Gastroesophageal sphincter (tissue), 4 donors: ENCODE data around the gene L3MBTL4. TPM values are rescaled to one million over a fixed set of nuclear protein-coding genes. Genes with fewer than 3 reads are reported as not detected.
"Not testable (repeated sequence)": the region's sequence is repeated elsewhere in the genome, so short reads cannot be mapped to it uniquely, and the experiment has no call there.

Experiments used
- ATAC-seq: fragments of 150-250 bp; one replicate; pipeline ENCODE4 v1.9.1; 2016; ENCODE audit warnings: mild to moderate bottlenecking, moderate library complexity
- H3K27ac ChIP-seq, 4 donors: fragments of 200-600 bp; sonication (generic) in 3 of 4; 1 replicate in 3 of 4; 2 replicates in 1 of 4; pipeline ENCODE4 v1.5.1; 2016 to 2019
- H3K27me3 ChIP-seq: fragments of 200-600 bp; sonication (generic); one replicate; pipeline ENCODE4 v1.5.1; 2019
- H3K36me3 ChIP-seq, 2 donors: fragments of 200-600 bp; sonication (generic); one replicate each; pipeline ENCODE4 v1.5.1; 2019; ENCODE audit warnings: control low read depth in 1 of 2
- H3K4me1 ChIP-seq, 3 donors: fragments of 200-600 bp; sonication (generic); 1 replicate in 2 of 3; 2 replicates in 1 of 3; pipeline ENCODE4 v1.5.1; 2016 to 2019; ENCODE audit warnings: control low read depth in 2 of 3
- H3K4me3 ChIP-seq, 2 donors: fragments of 200-600 bp; sonication (generic); one replicate each; pipeline ENCODE4 v1.5.1; 2019; ENCODE audit warnings: mild to moderate bottlenecking in 1 of 2, moderate library complexity in 1 of 2
- H3K9me3 ChIP-seq, 3 donors: fragments of 200-600 bp; sonication (generic); one replicate each; pipeline ENCODE4 v1.5.1; 2017 to 2019; ENCODE audit warnings: control low read depth in 2 of 3
- CTCF ChIP-seq, 4 experiments: fragments of 200-600 bp in 2 of 4; fragments of 450-650 bp in 2 of 4; sonication (generic) in 1 of 4; IDR thresholded peaks; one replicate each; pipeline ENCODE4 v1.5.1; 2017 to 2019; ENCODE audit warnings: antibody characterized with exemption in 4 of 4, mild to moderate bottlenecking in 2 of 4, moderate library complexity in 2 of 4
- EP300 ChIP-seq: sonication (generic); formaldehyde crosslinking; IDR thresholded peaks from one replicate; pipeline ENCODE4 v1.6.1; 2017; ENCODE audit warnings: antibody characterized with exemption, mild to moderate bottlenecking
- POLR2A ChIP-seq, 2 donors: fragments of 450-650 bp; IDR thresholded peaks; one replicate each; pipeline ENCODE4 v1.6.1; 2017; ENCODE audit warnings: antibody characterized with exemption in 2 of 2, mild to moderate bottlenecking in 2 of 2, moderate library complexity in 1 of 2
- POLR2AphosphoS5 ChIP-seq: sonication (generic); formaldehyde crosslinking; IDR thresholded peaks from one replicate; pipeline ENCODE4 v1.6.1; 2017; ENCODE audit warnings: antibody characterized with exemption
- WGBS, 2 donors: methylation state at CpG; one replicate each; pipeline ENCODE4 v1.1.5; 2018; ENCODE audit warnings: low coverage in 1 of 2; 5-methylcytosine and 5-hydroxymethylcytosine counted together
- total RNA-seq, 4 donors: library from RNA; depleted of rRNA; stranded (reverse); fragments of >200 nt; gene quantifications; one replicate each; pipeline ENCODE4 v1.1.0, GENCODE V29; 2016

L3MBTL4 gene
- total RNA-seq, 4 donors from 2014 or later = 0.46 to 8.1 (median 4.9) TPM

- WGBS, 2 donors = 66% methylated on average over 2 of the region's 8 CpGs; no CpG with 5 or more reads in 1 of the 2 donors
- H3K27me3 ChIP-seq = no peaks in the 10 kb centered on the region
- no peak for ATAC-seq
- no peaks in the 10 kb centered on the region for H3K36me3 ChIP-seq
- TF ChIP-seq EP300 (no peak), POLR2AphosphoS5 (no peak)
- no peak overlapping the region for H3K4me3 ChIP-seq
- H3K27ac ChIP-seq = no peak overlapping the region
- peaks cover 0 to 18% (median 0%) of the 10 kb centered on the region in 3 donors for H3K9me3 ChIP-seq
- no peaks in the 10 kb centered on the region for H3K4me1 ChIP-seq
Observed at GRCh38 chr18:6261938-6262337, 152.8 kb downstream of the L3MBTL4 start.

GRCh38 chr18:6259324-6259723 is 155.4 kb downstream of the L3MBTL4 start:
- 93 to 100% methylated on average over 1 of the region's 1 CpG for WGBS, 2 donors
- H3K9me3 ChIP-seq = peaks cover 0 to 18% (median 0%) of the 10 kb centered on the region in 3 donors
- H3K27me3 ChIP-seq, ATAC-seq, H3K27ac ChIP-seq, H3K36me3 ChIP-seq, H3K4me3 ChIP-seq: not testable (repeated sequence)
- peaks cover 0 to 20% (median 0%) of the 10 kb centered on the region in 3 donors for H3K4me1 ChIP-seq

- H3K9me3 ChIP-seq = peaks cover 0 to 18% (median 0%) of the 10 kb centered on the region in 3 donors
- TF ChIP-seq EP300 (no peak), POLR2AphosphoS5 (no peak), POLR2A (IDR thresholded peaks at IDR 0.05) (no peak), CTCF (IDR thresholded peaks at IDR 0.05) (no peak)
- no peak for ATAC-seq
- H3K27me3 ChIP-seq = no peaks in the 10 kb centered on the region
- no peaks in the 10 kb centered on the region for H3K36me3 ChIP-seq
- H3K4me3 ChIP-seq = no peak overlapping the region
- 85% methylated on average over 3 of the region's 3 CpGs; no CpG with 5 or more reads in 1 of the 2 donors for WGBS, 2 donors
- H3K27ac ChIP-seq = no peak overlapping the region
- peaks cover 0 to 25% (median 0%) of the 10 kb centered on the region in 3 donors for H3K4me1 ChIP-seq
Observed at GRCh38 chr18:6257950-6258349, 156.8 kb downstream of the L3MBTL4 start.

- Histone ChIP-seq H3K4me1 (peaks cover 0 to 25% (median 0%) of the 10 kb centered on the region in 3 donors), H3K27me3 (no peaks in the 10 kb centered on the region), H3K36me3 (no peaks in the 10 kb centered on the region), H3K9me3 (peaks cover 0 to 18% (median 0%) of the 10 kb centered on the region in 3 donors), H3K4me3 (no peak overlapping the region), H3K27ac (no peak overlapping the region)
- no peak for ATAC-seq
- no peak for TF ChIP-seq EP300
- TF ChIP-seq POLR2AphosphoS5 = no peak
- no peak for TF ChIP-seq POLR2A (IDR thresholded peaks at IDR 0.05)
- no peak for TF ChIP-seq CTCF (IDR thresholded peaks at IDR 0.05)
- WGBS, 2 donors = 56 to 80% methylated on average over 2 to 10 of the region's 10 CpGs
Observed at GRCh38 chr18:6256521-6256920, 158.2 kb downstream of the L3MBTL4 start.

GRCh38 chr18:6255886-6256285 is 158.8 kb downstream of the L3MBTL4 start:
- peaks cover 0 to 18% (median 0%) of the 10 kb centered on the region in 3 donors for H3K9me3 ChIP-seq
- no peaks in the 10 kb centered on the region for H3K36me3 ChIP-seq
- no peak overlapping the region for H3K27ac ChIP-seq
- peaks cover 0 to 25% (median 0%) of the 10 kb centered on the region in 3 donors for H3K4me1 ChIP-seq
- H3K27me3 ChIP-seq = no peaks in the 10 kb centered on the region
- 75 to 88% methylated on average over 1 of the region's 1 CpG for WGBS, 2 donors
- TF ChIP-seq CTCF (IDR thresholded peaks at IDR 0.05) (no peak), POLR2A (IDR thresholded peaks at IDR 0.05) (no peak), EP300 (no peak), POLR2AphosphoS5 (no peak)
- H3K4me3 ChIP-seq = no peak overlapping the region
- ATAC-seq = no peak

GRCh38 chr18:6255116-6255705 is 159.5 kb downstream of the L3MBTL4 start:
- WGBS, 2 donors = 28 to 44% methylated on average over 1 to 4 of the region's 4 CpGs
- Histone ChIP-seq H3K4me3 (no peak overlapping the region), H3K4me1 (peaks cover 0 to 25% (median 0%) of the 10 kb centered on the region in 3 donors), H3K36me3 (no peaks in the 10 kb centered on the region), H3K27ac (peak overlapping the region in 2 of 4 donors; percentile 9 to 17), H3K9me3 (peaks cover 0 to 16% (median 0%) of the 10 kb centered on the region in 3 donors), H3K27me3 (no peaks in the 10 kb centered on the region)
- TF ChIP-seq CTCF (IDR thresholded peaks at IDR 0.05) (no peak), POLR2AphosphoS5 (no peak), POLR2A (IDR thresholded peaks at IDR 0.05) (no peak), EP300 (no peak)
- ATAC-seq = no peak
